ACC112 (cell line): ENCODE measurements around the gene POLR2L.

Experiments
- H2AFZ ChIP-seq: fragments of 200-600 bp; sonication (generic); one replicate; pipeline ENCODE4 v1.6.0; 2017; ENCODE audit warnings: antibody characterized with exemption, low read length; ENCODE audit not compliant: unreplicated experiment
- H3K27ac ChIP-seq: fragments of 200-600 bp; sonication (generic); 2 replicates; pipeline ENCODE4 v1.5.1; 2014; ENCODE audit warnings: low read depth, mild to moderate bottlenecking, antibody characterized with exemption, low read length, moderate library complexity
- H3K27me3 ChIP-seq: fragments of 200-600 bp; sonication (generic); 2 replicates; pipeline ENCODE4 v1.6.1; 2014; ENCODE audit warnings: mild to moderate bottlenecking, antibody characterized with exemption, low read length, moderate library complexity, mixed read lengths; ENCODE audit not compliant: insufficient read depth
- H3K36me3 ChIP-seq: fragments of 200-600 bp; sonication (generic); 2 replicates; pipeline ENCODE4 v1.6.1; 2016; ENCODE audit warnings: mild to moderate bottlenecking, antibody characterized with exemption, low read length, moderate library complexity, mixed read lengths; ENCODE audit not compliant: insufficient read depth
- H3K4me1 ChIP-seq: fragments of 200-600 bp; sonication (generic); one replicate; pipeline ENCODE4 v1.6.1; 2016; ENCODE audit warnings: low read length, mixed read lengths; ENCODE audit not compliant: insufficient read depth, unreplicated experiment, control insufficient read depth
- H3K4me3 ChIP-seq: fragments of 200-600 bp; sonication (generic); 2 replicates; pipeline ENCODE4 v1.5.1; 2014; ENCODE audit warnings: mild to moderate bottlenecking, low read depth, low read length
- H3K79me2 ChIP-seq: fragments of 200-600 bp; sonication (generic); one replicate; pipeline ENCODE4 v1.6.0; 2016; ENCODE audit warnings: low read length; ENCODE audit not compliant: control insufficient read depth, unreplicated experiment, insufficient read depth

POLR2L gene

DNA sequence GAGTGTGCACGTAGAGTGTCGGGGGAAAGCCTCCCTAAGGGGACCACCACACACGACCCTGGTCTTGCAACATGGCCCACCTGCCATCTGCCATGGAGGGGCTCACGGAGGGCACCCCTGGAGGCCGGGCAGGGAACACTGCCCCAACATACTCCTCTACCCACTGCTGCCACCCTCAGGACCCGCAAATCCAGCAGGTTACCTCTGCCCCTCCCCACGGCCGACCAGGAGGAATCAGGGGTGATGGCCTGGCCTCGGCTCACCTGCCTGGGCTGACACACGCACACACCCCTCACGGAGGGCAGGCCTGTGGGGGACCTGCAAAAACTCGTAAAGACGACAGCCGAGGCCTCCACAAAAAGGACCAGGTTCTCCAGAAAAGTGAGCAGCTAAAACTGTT is 38.1 kb upstream of the POLR2L start:
- Histone ChIP-seq H3K79me2 (no peaks in the 10 kb centered on the region), H3K27ac (no peak overlapping the region), H3K27me3 (no peaks in the 10 kb centered on the region), H3K36me3 (peaks cover 7% of the 10 kb centered on the region; the same call in 1 of the 2 replicates), H2AFZ (no peak overlapping the region), H3K4me3 (no peak overlapping the region), H3K4me1 (no peaks in the 10 kb centered on the region)

DNA sequence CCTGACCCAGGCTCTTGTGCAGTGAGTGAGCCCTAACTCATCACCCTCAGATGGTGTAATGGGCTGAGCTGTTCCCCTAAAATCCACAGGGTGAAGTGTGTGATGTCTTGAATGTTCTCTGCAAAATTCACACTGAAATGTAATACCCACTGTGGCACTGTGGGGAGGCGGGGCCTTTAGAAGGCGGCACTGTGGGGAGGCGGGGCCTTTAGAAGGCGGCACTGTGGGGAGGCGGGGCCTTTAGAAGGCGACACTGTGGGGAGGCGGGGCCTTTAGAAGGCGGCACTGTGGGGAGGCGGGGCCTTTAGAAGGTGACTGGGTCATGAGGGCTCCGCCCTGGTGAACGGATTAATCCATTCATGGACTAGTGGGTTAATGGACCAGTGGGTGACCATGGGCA is 35.2 kb upstream of the POLR2L start:
- Histone ChIP-seq H3K79me2 (no peaks in the 10 kb centered on the region), H3K27me3 (no peaks in the 10 kb centered on the region), H3K4me1 (no peaks in the 10 kb centered on the region), H3K36me3 (peaks cover 7% of the 10 kb centered on the region; the same call in 1 of the 2 replicates), H3K4me3 (no peak overlapping the region), H2AFZ (no peak overlapping the region), H3K27ac (no peak overlapping the region)

DNA sequence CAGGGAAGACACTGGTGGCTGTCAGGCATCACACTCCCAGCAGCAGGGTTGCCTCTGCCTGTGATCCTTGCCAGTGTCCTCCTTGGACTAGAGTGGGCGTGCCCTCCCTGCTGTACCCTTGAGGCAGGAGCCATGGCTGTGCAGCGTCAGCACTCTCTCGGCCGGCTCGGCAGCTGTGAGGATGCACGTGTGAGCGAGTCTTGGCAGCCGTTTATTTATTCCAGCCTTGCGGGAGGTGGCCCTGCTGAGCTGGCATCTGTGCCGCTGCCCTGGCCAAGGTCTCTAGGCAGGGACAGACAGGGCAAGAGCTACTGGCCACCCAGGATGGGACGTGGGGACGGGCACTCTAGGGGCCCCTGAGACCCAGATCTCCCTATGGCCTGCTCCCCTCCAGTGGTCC is 34.2 kb upstream of the POLR2L start:
- H3K36me3 ChIP-seq = peaks cover 7% of the 10 kb centered on the region; the same call in 1 of the 2 replicates
- H3K4me1 ChIP-seq = peaks cover 2% of the 10 kb centered on the region
- H3K79me2 ChIP-seq = no peaks in the 10 kb centered on the region
- H3K27me3 ChIP-seq = no peaks in the 10 kb centered on the region
- no peak overlapping the region for H2AFZ ChIP-seq
- no peak overlapping the region for H3K27ac ChIP-seq
- H3K4me3 ChIP-seq = no peak overlapping the region

DNA sequence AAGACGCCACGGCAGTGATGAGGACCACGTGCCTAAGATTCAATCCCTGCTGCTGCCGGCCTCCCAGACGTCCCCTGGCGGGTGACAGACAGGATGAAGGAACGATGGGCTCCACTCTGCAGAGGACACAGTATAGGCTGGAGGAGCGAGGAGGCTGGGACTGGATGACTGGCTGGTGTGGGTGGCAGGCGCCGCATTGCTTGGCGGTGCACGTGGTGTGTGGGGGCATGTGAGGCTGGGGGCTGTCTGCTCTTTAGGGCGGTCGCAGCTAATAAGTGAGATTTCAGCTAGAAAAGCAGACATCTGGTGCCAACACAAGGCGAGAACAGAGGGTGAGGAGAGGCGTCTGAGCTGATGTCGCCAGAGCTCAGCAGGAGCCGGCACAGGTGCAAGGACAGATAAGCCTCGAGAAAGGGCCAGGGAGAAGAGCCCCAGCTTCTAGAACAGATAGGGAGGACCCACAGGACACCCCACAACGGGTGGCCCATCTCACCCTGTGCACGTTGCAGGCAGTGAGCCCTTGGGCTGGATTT is 33.5 kb upstream of the POLR2L start:
- Histone ChIP-seq H3K36me3 (peaks cover 7% of the 10 kb centered on the region; the same call in 1 of the 2 replicates), H3K4me3 (no peak overlapping the region), H2AFZ (no peak overlapping the region), H3K27ac (no peak overlapping the region), H3K27me3 (no peaks in the 10 kb centered on the region), H3K79me2 (no peaks in the 10 kb centered on the region), H3K4me1 (peaks cover 2% of the 10 kb centered on the region)

DNA sequence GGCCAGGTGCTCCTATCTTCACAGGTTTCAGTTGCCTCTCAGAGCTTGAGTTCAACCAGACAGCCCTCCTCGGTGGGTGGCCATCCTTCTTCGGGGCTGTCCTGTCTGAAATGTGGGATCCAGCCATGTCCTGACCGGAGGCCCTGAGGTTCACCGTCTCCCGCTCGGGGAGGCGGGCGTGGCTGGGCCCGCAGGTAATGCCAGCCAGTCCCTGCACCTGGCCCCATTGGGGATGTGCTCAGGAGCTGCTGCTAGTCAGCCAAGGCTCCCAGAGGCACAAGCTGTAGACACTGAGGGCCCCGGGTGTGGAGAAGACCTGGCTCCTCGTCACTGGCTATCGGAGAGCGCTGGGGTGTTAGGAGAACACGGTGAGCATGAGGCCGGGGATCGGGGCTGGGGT is 32.9 kb upstream of the POLR2L start:
- Histone ChIP-seq H3K27me3 (no peaks in the 10 kb centered on the region), H3K79me2 (no peaks in the 10 kb centered on the region), H3K4me1 (peaks cover 2% of the 10 kb centered on the region), H3K27ac (no peak overlapping the region), H2AFZ (no peak overlapping the region), H3K36me3 (peaks cover 7% of the 10 kb centered on the region; the same call in 1 of the 2 replicates), H3K4me3 (no peak overlapping the region)

DNA sequence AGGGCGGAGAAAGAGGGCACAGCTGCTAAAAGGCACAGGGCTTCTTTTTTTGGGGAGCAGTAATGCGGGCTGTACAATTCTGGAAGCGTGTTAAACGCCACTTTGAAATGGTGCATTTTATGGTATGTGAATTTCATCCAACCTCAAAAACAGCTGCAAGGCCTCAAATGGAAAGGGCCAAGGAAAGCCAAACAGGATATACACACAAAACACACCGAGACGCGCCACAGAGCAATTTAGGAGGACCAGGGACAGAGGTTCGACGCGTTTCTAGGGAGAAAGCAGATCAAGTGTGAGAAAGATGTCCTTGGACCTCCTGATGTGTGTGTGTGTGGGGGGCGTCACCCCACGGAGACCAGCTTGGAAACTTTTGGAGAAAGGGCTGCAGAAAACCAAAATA is 31.4 kb upstream of the POLR2L start:
- Histone ChIP-seq H3K27ac (no peak overlapping the region), H3K4me1 (peaks cover 2% of the 10 kb centered on the region), H3K27me3 (no peaks in the 10 kb centered on the region), H3K36me3 (peaks cover 2% of the 10 kb centered on the region; the same call in 1 of the 2 replicates), H2AFZ (no peak overlapping the region), H3K4me3 (no peak overlapping the region), H3K79me2 (no peaks in the 10 kb centered on the region)

DNA sequence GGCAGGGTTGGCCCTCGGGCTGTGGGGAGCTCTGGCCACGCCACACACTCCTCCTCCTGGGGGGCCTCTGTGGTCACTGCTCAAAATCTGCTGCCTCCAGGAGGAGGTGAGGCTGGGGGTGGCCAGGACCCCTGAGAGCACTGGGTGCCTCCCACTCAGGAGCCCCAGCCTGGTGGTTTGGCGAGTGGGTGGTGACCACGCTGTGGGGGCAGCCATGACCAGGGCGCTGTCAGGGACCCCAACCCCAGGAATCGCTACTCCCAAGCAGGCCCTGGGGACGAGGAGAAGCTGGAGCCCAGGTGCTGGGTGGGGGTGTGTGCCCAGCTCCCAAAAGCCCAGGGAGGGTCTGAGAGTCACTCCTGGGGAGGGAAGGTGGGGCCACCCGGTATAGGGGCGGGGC is 30.5 kb upstream of the POLR2L start:
- Histone ChIP-seq H3K4me1 (peaks cover 2% of the 10 kb centered on the region), H3K79me2 (no peaks in the 10 kb centered on the region), H3K27ac (no peak overlapping the region), H3K4me3 (no peak overlapping the region), H2AFZ (no peak overlapping the region), H3K36me3 (peaks cover 1% of the 10 kb centered on the region; the same call in 1 of the 2 replicates), H3K27me3 (no peaks in the 10 kb centered on the region)

DNA sequence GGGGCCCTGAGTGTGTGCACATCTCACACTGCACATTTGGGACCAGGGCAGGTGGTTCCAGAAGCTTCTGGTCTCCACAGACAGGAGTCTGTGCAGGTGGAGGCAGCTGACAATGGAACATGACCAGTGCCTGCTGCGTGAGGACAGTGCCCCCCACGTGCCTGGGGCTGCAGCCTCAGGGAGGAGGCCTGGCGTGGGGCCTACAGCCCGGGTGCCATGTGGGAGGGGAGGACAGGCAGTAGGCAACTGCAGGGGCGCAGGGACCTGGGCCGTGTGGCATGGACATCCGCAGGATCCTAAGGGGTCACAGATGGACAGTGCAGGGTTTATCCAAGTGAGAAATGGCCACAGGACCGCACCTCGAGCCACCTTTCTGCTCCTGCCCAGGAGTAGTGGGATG is 29.1 kb upstream of the POLR2L start:
- no peaks in the 10 kb centered on the region for H3K27me3 ChIP-seq
- H3K36me3 ChIP-seq = no peaks in the 10 kb centered on the region
- H3K27ac ChIP-seq = no peak overlapping the region
- H3K4me3 ChIP-seq = no peak overlapping the region
- no peaks in the 10 kb centered on the region for H3K79me2 ChIP-seq
- peaks cover 2% of the 10 kb centered on the region for H3K4me1 ChIP-seq
- H2AFZ ChIP-seq = no peak overlapping the region

DNA sequence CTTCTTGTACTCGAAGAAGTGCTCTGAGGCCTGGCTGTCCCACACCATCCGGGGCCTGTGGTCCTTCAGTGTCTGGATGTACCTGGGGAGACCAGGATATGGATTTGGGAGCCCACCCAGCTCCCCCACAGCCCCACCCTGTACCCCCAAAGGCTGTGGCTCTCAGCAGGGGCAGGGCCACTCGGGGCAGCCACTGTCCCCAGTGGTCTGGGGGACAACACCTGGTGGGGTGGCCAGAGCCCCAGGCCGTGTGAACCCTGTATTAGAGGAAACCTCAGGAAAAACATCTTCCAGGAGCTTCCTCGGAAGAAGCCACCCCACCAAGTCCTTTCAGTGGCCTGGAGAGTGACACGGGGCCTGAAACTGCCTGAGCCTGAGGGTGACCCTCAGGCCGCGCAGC is 28.1 kb upstream of the POLR2L start:
- no peaks in the 10 kb centered on the region for H3K36me3 ChIP-seq
- peaks cover 2% of the 10 kb centered on the region for H3K4me1 ChIP-seq
- no peak overlapping the region for H2AFZ ChIP-seq
- H3K27ac ChIP-seq = no peak overlapping the region
- H3K27me3 ChIP-seq = no peaks in the 10 kb centered on the region
- no peaks in the 10 kb centered on the region for H3K79me2 ChIP-seq
- no peak overlapping the region for H3K4me3 ChIP-seq

DNA sequence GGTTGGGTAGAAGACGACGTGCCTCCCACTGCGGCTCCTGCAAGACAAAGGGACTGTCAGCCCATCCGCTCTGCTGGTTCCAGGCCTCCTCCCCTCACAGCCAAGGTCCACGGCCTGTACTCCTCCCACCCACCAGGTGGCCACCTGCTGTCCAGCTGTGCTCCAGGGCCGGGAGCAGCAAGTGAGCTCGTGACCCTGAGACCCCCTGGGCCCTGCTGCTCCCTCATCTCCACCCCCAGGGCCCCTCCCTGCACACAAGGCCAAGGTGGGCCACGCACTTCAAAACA is 27.7 kb upstream of the POLR2L start:
- H3K36me3 ChIP-seq = no peaks in the 10 kb centered on the region
- peaks cover 2% of the 10 kb centered on the region for H3K4me1 ChIP-seq
- H3K4me3 ChIP-seq = no peak overlapping the region
- H3K27me3 ChIP-seq = no peaks in the 10 kb centered on the region
- no peaks in the 10 kb centered on the region for H3K79me2 ChIP-seq
- no peak overlapping the region for H2AFZ ChIP-seq
- H3K27ac ChIP-seq = no peak overlapping the region

DNA sequence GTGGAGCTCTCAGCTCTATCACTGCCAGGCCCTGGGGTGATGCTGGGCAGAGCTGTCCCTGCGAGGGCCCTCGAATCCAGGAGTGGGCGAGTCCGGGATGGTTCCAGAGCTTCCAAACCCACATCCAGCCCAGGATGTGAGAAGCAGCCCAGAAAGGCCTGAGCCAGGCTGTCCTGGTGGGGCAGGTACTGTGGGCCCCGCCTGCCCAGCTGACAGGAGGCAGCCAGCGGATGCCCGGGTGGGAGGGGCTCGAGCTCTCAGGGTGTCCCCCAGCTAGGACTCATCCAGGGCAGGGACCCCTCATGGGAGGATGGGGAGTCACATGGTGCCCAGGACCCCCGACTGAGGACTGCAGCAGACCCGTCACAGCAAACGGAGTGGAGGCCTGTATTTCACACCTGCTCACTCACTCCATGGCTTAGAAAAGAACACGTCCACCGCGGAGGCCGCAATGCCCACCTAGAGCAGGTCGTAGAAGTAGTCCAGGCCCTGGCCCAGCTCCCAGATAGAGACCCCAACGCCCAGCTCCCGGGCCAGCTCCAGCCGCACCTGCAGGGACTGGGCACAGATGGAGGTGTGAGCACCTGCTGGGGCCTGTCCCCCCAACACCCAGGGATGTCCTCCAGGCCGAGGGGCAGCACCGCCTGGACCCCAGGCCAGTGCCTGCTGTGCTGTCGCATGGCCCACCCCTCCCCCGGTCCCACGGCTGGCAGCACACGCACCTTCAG is 27.2 kb upstream of the POLR2L start:
- H3K4me1 ChIP-seq = peaks cover 2% of the 10 kb centered on the region
- H3K27me3 ChIP-seq = no peaks in the 10 kb centered on the region
- no peaks in the 10 kb centered on the region for H3K36me3 ChIP-seq
- no peak overlapping the region for H3K27ac ChIP-seq
- H3K4me3 ChIP-seq = no peak overlapping the region
- no peak overlapping the region for H2AFZ ChIP-seq
- H3K79me2 ChIP-seq = no peaks in the 10 kb centered on the region
